ENCODE data around the gene C2CD5.
"Not testable (repeated sequence)": the region's sequence is repeated elsewhere in the genome, so short reads cannot be mapped to it uniquely, and the experiment has no call there.

C2CD5 gene

GRCh38 chr12:22514875-22515274 is 29.5 kb downstream of the C2CD5 start:
- Histone ChIP-seq H3K27me3 (ENCODE audit: control insufficient read depth in 1 of 2, insufficient read depth in 2 of 2, low read length in 2 of 2) (no peaks in the 10 kb centered on the region), H3K36me3 (ENCODE audit: control insufficient read depth in 2 of 2, insufficient read depth in 2 of 2, low read length in 2 of 2) (peaks cover 2 to 4% of the 10 kb centered on the region in 2 donors), H3K4me3 (ENCODE audit: low read length in 2 of 2) (no peak overlapping the region), H3K9ac (ENCODE audit: low read length in 2 of 2) (no peak overlapping the region), H3K4me1 (ENCODE audit: control insufficient read depth, insufficient read depth, low read length) (no peaks in the 10 kb centered on the region), H3K27ac (ENCODE audit: low read length) (no peak overlapping the region), H3K9me3 (ENCODE audit: control insufficient read depth in 2 of 2, low read length in 2 of 2) (no peaks in the 10 kb centered on the region)

GRCh38 chr12:22505826-22506225 is 38.5 kb downstream of the C2CD5 start:
- no peak overlapping the region for H3K27ac ChIP-seq (ENCODE audit: low read length)
- no peaks in the 10 kb centered on the region for H3K27me3 ChIP-seq (ENCODE audit: control insufficient read depth in 1 of 2, insufficient read depth in 2 of 2, low read length in 2 of 2)
- peaks cover 7% of the 10 kb centered on the region in 2 donors for H3K36me3 ChIP-seq (ENCODE audit: control insufficient read depth in 2 of 2, insufficient read depth in 2 of 2, low read length in 2 of 2)
- H3K9me3 ChIP-seq (ENCODE audit: control insufficient read depth in 2 of 2, low read length in 2 of 2): no peaks in the 10 kb centered on the region
- no peaks in the 10 kb centered on the region for H3K4me1 ChIP-seq (ENCODE audit: control insufficient read depth, insufficient read depth, low read length)
- H3K4me3 ChIP-seq (ENCODE audit: low read length in 2 of 2): no peak overlapping the region
- H3K9ac ChIP-seq (ENCODE audit: low read length in 2 of 2): no peak overlapping the region

DNA sequence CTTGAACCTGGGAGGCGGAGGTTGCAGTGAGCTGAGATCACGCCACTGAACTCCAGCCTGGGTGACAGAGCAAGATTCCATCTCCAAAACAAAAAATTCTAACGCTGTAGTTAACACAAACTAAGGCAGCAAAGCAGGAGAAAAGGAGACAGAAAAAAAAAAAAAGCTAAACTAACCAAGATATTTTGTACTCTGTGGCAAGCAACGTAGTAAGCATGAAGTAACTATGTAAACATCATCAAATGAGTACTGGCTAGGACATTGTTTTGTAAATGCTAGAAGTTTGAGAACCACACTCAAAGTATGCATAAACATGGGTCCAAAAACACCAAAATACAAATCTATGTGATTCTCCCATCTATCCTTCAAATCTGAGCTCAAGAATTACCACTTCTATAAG is 44.2 kb downstream of the C2CD5 start:
- no peak overlapping the region for H3K27ac ChIP-seq (ENCODE audit: low read length)
- no peak overlapping the region for H3K4me3 ChIP-seq (ENCODE audit: low read length in 2 of 2)
- H3K9me3 ChIP-seq (ENCODE audit: control insufficient read depth in 2 of 2, low read length in 2 of 2): no peaks in the 10 kb centered on the region
- no peaks in the 10 kb centered on the region for H3K27me3 ChIP-seq (ENCODE audit: control insufficient read depth in 1 of 2, insufficient read depth in 2 of 2, low read length in 2 of 2)
- peaks cover 2 to 3% of the 10 kb centered on the region in 2 donors for H3K36me3 ChIP-seq (ENCODE audit: control insufficient read depth in 2 of 2, insufficient read depth in 2 of 2, low read length in 2 of 2)
- no peak overlapping the region for H3K9ac ChIP-seq (ENCODE audit: low read length in 2 of 2)
- no peaks in the 10 kb centered on the region for H3K4me1 ChIP-seq (ENCODE audit: control insufficient read depth, insufficient read depth, low read length)

DNA sequence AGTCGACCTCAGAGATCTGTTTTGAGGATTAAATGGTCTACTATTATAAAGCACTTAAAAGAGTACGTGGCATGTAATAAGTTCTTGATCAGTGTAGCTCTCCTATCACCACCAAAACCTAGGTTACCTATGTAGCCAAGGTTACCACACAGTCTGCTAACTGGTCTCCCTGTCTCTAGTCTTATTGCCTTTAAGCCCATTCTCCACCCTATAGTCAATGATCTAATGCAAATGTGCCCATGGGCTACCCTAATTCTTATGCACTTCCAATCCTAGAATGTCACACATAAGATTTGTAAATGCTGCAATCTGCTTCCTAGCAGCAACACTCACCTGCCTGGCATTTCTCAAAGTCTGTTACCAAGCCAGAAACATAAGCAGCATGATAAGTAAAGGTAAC is 44.9 kb downstream of the C2CD5 start:
- Histone ChIP-seq H3K4me1 (ENCODE audit: control insufficient read depth, insufficient read depth, low read length) (no peaks in the 10 kb centered on the region), H3K27me3 (ENCODE audit: control insufficient read depth in 1 of 2, insufficient read depth in 2 of 2, low read length in 2 of 2) (no peaks in the 10 kb centered on the region), H3K36me3 (ENCODE audit: control insufficient read depth in 2 of 2, insufficient read depth in 2 of 2, low read length in 2 of 2) (peaks cover 2 to 3% of the 10 kb centered on the region in 2 donors), H3K27ac (ENCODE audit: low read length) (no peak overlapping the region), H3K9ac (ENCODE audit: low read length in 2 of 2) (no peak overlapping the region), H3K9me3 (ENCODE audit: control insufficient read depth in 2 of 2, low read length in 2 of 2) (no peaks in the 10 kb centered on the region), H3K4me3 (ENCODE audit: low read length in 2 of 2) (no peak overlapping the region)

DNA sequence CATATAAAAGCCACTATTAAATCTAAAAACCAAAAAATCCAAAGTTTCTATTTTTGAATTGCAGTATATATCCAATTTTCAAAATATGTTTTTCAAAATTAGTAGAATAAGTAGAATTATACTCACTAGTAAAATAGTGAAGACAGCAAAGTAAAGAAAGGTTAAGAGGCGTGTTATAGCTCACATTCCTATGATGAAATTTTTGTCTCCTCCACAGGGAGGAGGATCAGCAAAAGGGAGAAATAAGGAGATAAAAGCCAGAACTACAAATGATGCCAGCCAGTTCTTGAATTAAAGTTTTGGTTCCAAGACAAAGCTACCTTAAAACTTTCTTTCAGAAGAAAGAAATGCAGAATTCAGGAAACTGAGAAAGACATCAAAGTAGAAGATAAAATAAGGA is 50.0 kb downstream of the C2CD5 start:
- H3K4me3 ChIP-seq (ENCODE audit: low read length in 2 of 2): no peak overlapping the region
- H3K4me1 ChIP-seq (ENCODE audit: control insufficient read depth, insufficient read depth, low read length): no peaks in the 10 kb centered on the region
- H3K36me3 ChIP-seq (ENCODE audit: control insufficient read depth in 2 of 2, insufficient read depth in 2 of 2, low read length in 2 of 2): peaks cover 7 to 22% of the 10 kb centered on the region in 2 donors
- H3K27me3 ChIP-seq (ENCODE audit: control insufficient read depth in 1 of 2, insufficient read depth in 2 of 2, low read length in 2 of 2): no peaks in the 10 kb centered on the region
- no peaks in the 10 kb centered on the region for H3K9me3 ChIP-seq (ENCODE audit: control insufficient read depth in 2 of 2, low read length in 2 of 2)
- H3K27ac ChIP-seq (ENCODE audit: low read length): no peak overlapping the region
- H3K9ac ChIP-seq (ENCODE audit: low read length in 2 of 2): no peak overlapping the region

DNA sequence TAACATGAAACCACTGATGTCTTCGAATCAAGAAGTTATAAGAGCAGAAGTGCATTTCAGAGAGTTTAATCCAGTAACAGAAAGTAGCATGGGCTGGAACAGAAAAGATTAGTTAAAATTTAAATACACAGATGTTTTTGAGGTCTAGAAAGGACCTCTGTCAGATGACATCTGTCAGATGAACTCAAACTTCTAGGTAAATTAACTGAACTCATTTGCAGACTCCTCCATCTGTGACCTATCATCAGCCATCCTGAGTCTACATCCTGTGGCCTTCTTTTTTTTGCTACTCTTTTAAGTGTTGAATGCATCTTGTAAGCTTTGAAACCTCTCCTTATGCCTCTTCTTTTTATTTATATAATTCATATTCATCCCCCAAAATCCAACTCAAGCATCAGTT is 53.3 kb downstream of the C2CD5 start:
- Histone ChIP-seq H3K27me3 (ENCODE audit: control insufficient read depth in 1 of 2, insufficient read depth in 2 of 2, low read length in 2 of 2) (no peaks in the 10 kb centered on the region), H3K9me3 (ENCODE audit: control insufficient read depth in 2 of 2, low read length in 2 of 2) (no peaks in the 10 kb centered on the region), H3K4me1 (ENCODE audit: control insufficient read depth, insufficient read depth, low read length) (no peaks in the 10 kb centered on the region), H3K27ac (ENCODE audit: low read length) (no peak overlapping the region), H3K9ac (ENCODE audit: low read length in 2 of 2) (no peak overlapping the region), H3K36me3 (ENCODE audit: control insufficient read depth in 2 of 2, insufficient read depth in 2 of 2, low read length in 2 of 2) (peaks cover 7 to 19% of the 10 kb centered on the region in 2 donors), H3K4me3 (ENCODE audit: low read length in 2 of 2) (no peak overlapping the region)

- Histone ChIP-seq H3K27me3 (ENCODE audit: control insufficient read depth in 1 of 2, insufficient read depth in 2 of 2, low read length in 2 of 2) (no peaks in the 10 kb centered on the region), H3K4me3 (ENCODE audit: low read length in 2 of 2) (no peak overlapping the region), H3K27ac (ENCODE audit: low read length) (no peak overlapping the region), H3K9ac (ENCODE audit: low read length in 2 of 2) (no peak overlapping the region), H3K4me1 (ENCODE audit: control insufficient read depth, insufficient read depth, low read length) (no peaks in the 10 kb centered on the region), H3K9me3 (ENCODE audit: control insufficient read depth in 2 of 2, low read length in 2 of 2) (no peaks in the 10 kb centered on the region), H3K36me3 (ENCODE audit: control insufficient read depth in 2 of 2, insufficient read depth in 2 of 2, low read length in 2 of 2) (peaks cover 7 to 29% of the 10 kb centered on the region in 2 donors)
Measured at GRCh38 chr12:22488478-22488877, 55.9 kb downstream of the C2CD5 start.

DNA sequence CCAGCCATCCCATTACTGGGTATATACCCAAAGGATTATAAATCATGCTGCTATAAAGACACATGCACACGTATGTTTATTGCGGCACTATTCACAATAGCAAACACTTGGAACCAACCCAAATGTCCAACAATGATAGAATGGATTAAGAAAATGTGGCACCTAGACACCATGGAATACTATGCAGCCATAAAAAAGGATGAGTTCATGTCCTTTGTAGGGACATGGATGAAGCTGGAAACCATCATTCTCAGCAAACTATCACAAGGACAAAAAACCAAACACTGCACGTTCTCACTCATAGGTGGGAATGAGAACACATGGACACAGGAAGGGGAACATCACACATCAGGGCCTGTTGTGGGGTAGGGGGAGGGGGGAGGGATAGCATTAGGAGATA is 56.7 kb downstream of the C2CD5 start:
- H3K27ac ChIP-seq (ENCODE audit: low read length); H3K9ac ChIP-seq (ENCODE audit: low read length in 2 of 2); H3K27me3 ChIP-seq (ENCODE audit: control insufficient read depth in 1 of 2, insufficient read depth in 2 of 2, low read length in 2 of 2); H3K4me1 ChIP-seq (ENCODE audit: control insufficient read depth, insufficient read depth, low read length); H3K9me3 ChIP-seq (ENCODE audit: control insufficient read depth in 2 of 2, low read length in 2 of 2); H3K4me3 ChIP-seq (ENCODE audit: low read length in 2 of 2): not testable (repeated sequence)
- H3K36me3 ChIP-seq (ENCODE audit: control insufficient read depth in 2 of 2, insufficient read depth in 2 of 2, low read length in 2 of 2): peaks cover 4 to 24% of the 10 kb centered on the region in 2 donors

- Histone ChIP-seq H3K9ac (ENCODE audit: low read length in 2 of 2) (no peak overlapping the region), H3K9me3 (ENCODE audit: control insufficient read depth in 2 of 2, low read length in 2 of 2) (no peaks in the 10 kb centered on the region), H3K36me3 (ENCODE audit: control insufficient read depth in 2 of 2, insufficient read depth in 2 of 2, low read length in 2 of 2) (peaks cover 3 to 14% of the 10 kb centered on the region in 2 donors), H3K4me3 (ENCODE audit: low read length in 2 of 2) (no peak overlapping the region), H3K27ac (ENCODE audit: low read length) (no peak overlapping the region), H3K4me1 (ENCODE audit: control insufficient read depth, insufficient read depth, low read length) (no peaks in the 10 kb centered on the region), H3K27me3 (ENCODE audit: control insufficient read depth in 1 of 2, insufficient read depth in 2 of 2, low read length in 2 of 2) (no peaks in the 10 kb centered on the region)
Measured at GRCh38 chr12:22481547-22482104, 62.7 kb downstream of the C2CD5 start.

GRCh38 chr12:22480814-22481213 is 63.5 kb downstream of the C2CD5 start:
- not testable (repeated sequence) for H3K27me3 ChIP-seq (ENCODE audit: control insufficient read depth in 1 of 2, insufficient read depth in 2 of 2, low read length in 2 of 2); H3K4me1 ChIP-seq (ENCODE audit: control insufficient read depth, insufficient read depth, low read length); H3K27ac ChIP-seq (ENCODE audit: low read length); H3K4me3 ChIP-seq (ENCODE audit: low read length in 2 of 2); H3K9ac ChIP-seq (ENCODE audit: low read length in 2 of 2); H3K9me3 ChIP-seq (ENCODE audit: control insufficient read depth in 2 of 2, low read length in 2 of 2)
- peaks cover 3 to 14% of the 10 kb centered on the region in 2 donors for H3K36me3 ChIP-seq (ENCODE audit: control insufficient read depth in 2 of 2, insufficient read depth in 2 of 2, low read length in 2 of 2)

- Histone ChIP-seq H3K27me3 (ENCODE audit: control insufficient read depth in 1 of 2, insufficient read depth in 2 of 2, low read length in 2 of 2) (no peaks in the 10 kb centered on the region), H3K27ac (ENCODE audit: low read length) (no peak overlapping the region), H3K9ac (ENCODE audit: low read length in 2 of 2) (no peak overlapping the region), H3K4me3 (ENCODE audit: low read length in 2 of 2) (no peak overlapping the region), H3K4me1 (ENCODE audit: control insufficient read depth, insufficient read depth, low read length) (no peaks in the 10 kb centered on the region), H3K36me3 (ENCODE audit: control insufficient read depth in 2 of 2, insufficient read depth in 2 of 2, low read length in 2 of 2) (peaks cover 3 to 14% of the 10 kb centered on the region in 2 donors), H3K9me3 (ENCODE audit: control insufficient read depth in 2 of 2, low read length in 2 of 2) (no peaks in the 10 kb centered on the region)
Measured at GRCh38 chr12:22480016-22480415, 64.3 kb downstream of the C2CD5 start.
